Ascending aorta (tissue), 2 donors: ENCODE results near the gene RFNG. TPM values are rescaled to one million over a fixed set of nuclear protein-coding genes. Genes with fewer than 3 reads are reported as not detected.

Source experiments
- DNase-seq, 2 donors: peaks; one replicate each; pipeline ENCODE4 v3.0.0-alpha.2; 2019; ENCODE audit warnings: low spot score in 2 of 2
- H3K27ac ChIP-seq, 2 donors: fragments of 200-600 bp; sonication (generic); one replicate each; pipeline ENCODE4 v1.5.1; 2016 to 2017; ENCODE audit warnings: mild to moderate bottlenecking in 1 of 2
- H3K27me3 ChIP-seq: fragments of 200-600 bp; sonication (generic); one replicate; pipeline ENCODE4 v1.5.1; 2017
- H3K36me3 ChIP-seq, 2 donors: fragments of 200-600 bp; sonication (generic); one replicate each; pipeline ENCODE4 v1.5.1; 2016
- H3K4me1 ChIP-seq, 2 donors: fragments of 200-600 bp; sonication (generic); one replicate each; pipeline ENCODE4 v1.5.1; 2016 to 2017; ENCODE audit warnings: mild to moderate bottlenecking in 1 of 2
- H3K4me3 ChIP-seq, 2 donors: fragments of 200-600 bp; sonication (generic); one replicate each; pipeline ENCODE4 v1.5.1; 2016 to 2017; ENCODE audit warnings: mild to moderate bottlenecking in 1 of 2
- H3K9me3 ChIP-seq, 2 donors: fragments of 200-600 bp; sonication (generic); one replicate each; pipeline ENCODE4 v1.5.1; 2016
- CTCF ChIP-seq, 3 experiments: fragments of 200-600 bp in 2 of 3; fragments of 450-650 bp in 1 of 3; sonication (generic) in 2 of 3; IDR thresholded peaks; one replicate each; pipeline ENCODE4 v1.5.1; 2016 to 2019; ENCODE audit warnings: antibody characterized with exemption in 3 of 3, mild to moderate bottlenecking in 1 of 3, moderate library complexity in 1 of 3
- intact Hi-C: fragments of 100-400 bp; cut with DNase I; formaldehyde crosslinking; loops from one replicate; pipeline ENCODE4 v1.15.1; 2023
- total RNA-seq: library from RNA; depleted of rRNA; stranded (reverse); fragments of >200 nt; gene quantifications from one replicate; pipeline ENCODE4 v1.1.0, GENCODE V29; 2016

The RFNG gene
- total RNA-seq, 1 donor from 2014 or later, result 73.7 TPM

- Histone ChIP-seq H3K36me3 (no peaks in the 10 kb centered on the region), H3K27ac (peak overlapping the region; percentile 76 to 85), H3K4me1 (peaks cover 19 to 46% of the 10 kb centered on the region in 2 donors), H3K9me3 (no peaks in the 10 kb centered on the region), H3K27me3 (no peaks in the 10 kb centered on the region), H3K4me3 (no peak overlapping the region)
- TF ChIP-seq CTCF (IDR thresholded peaks at IDR 0.05), result no peak
- intact Hi-C loops, result loop anchor here (1.0 kb wide), 1 partner anchor 18 kb away; the partner anchor contains the start of gene CENPX
- no peak for DNase-seq
Observed at GRCh38 chr17:82004517-82005455, 46.8 kb downstream of the RFNG start.

DNA sequence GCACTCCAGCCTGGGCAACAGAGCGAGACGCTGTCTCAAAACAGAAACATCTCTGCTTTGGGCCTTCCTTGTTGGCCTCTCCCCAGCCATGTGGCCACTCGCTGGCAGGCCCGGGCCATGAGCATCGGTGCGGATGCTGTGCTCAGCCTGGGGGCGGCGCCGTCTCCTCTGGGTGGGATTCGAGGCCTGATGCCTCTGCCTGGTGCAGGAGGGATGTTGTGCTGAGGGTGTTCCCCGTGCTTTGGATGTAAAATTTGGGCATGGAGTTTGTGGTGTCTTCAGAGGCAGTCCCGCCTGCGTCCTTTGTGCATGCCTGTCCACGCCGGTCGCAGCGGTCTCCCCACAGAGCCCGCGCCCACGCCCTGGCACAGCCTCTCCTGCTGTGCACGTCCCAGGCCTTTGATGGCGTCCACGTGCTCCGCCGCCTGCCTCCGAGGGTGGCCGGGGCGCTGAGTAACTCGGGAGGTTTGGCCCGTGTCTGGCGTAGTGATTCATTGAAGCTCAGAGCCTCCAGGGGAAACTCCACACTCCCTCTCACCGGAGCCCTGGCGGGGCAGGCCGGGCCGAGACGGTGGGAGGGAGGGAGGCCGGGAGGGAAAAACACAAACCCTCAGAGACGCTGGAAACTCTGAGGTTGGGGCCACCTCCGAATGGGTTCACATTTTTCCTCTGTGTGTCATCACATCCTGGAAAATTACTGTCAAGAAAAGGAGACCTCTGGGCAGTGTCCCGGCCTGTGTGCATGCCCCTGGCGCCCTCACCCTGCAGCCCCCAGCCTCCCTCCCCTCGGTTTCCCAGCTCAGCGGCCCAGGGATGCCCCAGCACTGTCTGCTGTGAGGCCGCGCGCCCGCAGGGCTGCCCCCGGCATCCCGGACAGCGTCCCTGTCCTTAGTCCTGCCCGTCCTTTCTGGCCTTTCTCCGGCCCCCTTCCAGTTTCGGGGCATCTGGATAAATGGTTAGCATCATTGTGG is 47.9 kb downstream of the RFNG start:
- no peaks in the 10 kb centered on the region for H3K36me3 ChIP-seq
- no peaks in the 10 kb centered on the region for H3K9me3 ChIP-seq
- intact Hi-C loops, result loop anchor here (1.0 kb wide), 2 partner anchors 19 to 26 kb away; partner anchors contain the start of genes ASPSCR1 and CENPX
- peaks cover 19 to 46% of the 10 kb centered on the region in 2 donors for H3K4me1 ChIP-seq
- TF ChIP-seq CTCF (IDR thresholded peaks at IDR 0.05), result no peak
- H3K4me3 ChIP-seq, result peak overlapping the region in 1 of 2 donors; percentile 42
- DNase-seq, result peak; percentile 75 to 97
- peak overlapping the region; percentile 76 to 85 for H3K27ac ChIP-seq
- H3K27me3 ChIP-seq, result no peaks in the 10 kb centered on the region

DNA sequence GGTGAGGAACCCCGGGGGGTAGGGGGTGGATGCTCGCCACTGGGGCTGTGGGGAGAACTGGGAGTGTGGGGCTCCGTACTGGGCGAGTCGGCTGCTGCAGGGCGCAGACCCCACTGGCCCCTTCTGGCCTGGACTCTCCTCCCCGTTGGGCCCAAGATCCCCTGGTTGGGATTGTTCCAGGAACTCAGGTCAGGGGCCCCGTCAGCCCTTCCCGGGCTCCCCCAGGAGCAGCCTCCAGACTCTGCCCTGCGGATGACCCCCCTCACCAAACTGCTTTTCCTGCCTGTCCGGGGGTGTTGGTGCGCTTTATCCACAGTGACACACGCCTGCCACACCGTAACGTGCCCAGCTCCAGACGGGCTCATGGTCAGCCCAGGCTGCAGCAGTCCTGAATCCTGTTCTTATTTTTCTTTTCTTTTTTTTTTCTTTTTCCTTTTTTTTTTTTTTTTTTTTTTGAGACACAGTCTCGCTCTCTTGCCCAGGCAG is 50.0 kb downstream of the RFNG start:
- intact Hi-C loops, result no loop called here
- Histone ChIP-seq H3K4me1 (peaks cover 13 to 34% of the 10 kb centered on the region in 2 donors), H3K36me3 (peaks cover 7% of the 10 kb centered on the region in 2 donors), H3K27me3 (no peaks in the 10 kb centered on the region), H3K4me3 (no peak overlapping the region), H3K27ac (no peak overlapping the region), H3K9me3 (no peaks in the 10 kb centered on the region)
- no peak for TF ChIP-seq CTCF (IDR thresholded peaks at IDR 0.05)
- no peak for DNase-seq

DNA sequence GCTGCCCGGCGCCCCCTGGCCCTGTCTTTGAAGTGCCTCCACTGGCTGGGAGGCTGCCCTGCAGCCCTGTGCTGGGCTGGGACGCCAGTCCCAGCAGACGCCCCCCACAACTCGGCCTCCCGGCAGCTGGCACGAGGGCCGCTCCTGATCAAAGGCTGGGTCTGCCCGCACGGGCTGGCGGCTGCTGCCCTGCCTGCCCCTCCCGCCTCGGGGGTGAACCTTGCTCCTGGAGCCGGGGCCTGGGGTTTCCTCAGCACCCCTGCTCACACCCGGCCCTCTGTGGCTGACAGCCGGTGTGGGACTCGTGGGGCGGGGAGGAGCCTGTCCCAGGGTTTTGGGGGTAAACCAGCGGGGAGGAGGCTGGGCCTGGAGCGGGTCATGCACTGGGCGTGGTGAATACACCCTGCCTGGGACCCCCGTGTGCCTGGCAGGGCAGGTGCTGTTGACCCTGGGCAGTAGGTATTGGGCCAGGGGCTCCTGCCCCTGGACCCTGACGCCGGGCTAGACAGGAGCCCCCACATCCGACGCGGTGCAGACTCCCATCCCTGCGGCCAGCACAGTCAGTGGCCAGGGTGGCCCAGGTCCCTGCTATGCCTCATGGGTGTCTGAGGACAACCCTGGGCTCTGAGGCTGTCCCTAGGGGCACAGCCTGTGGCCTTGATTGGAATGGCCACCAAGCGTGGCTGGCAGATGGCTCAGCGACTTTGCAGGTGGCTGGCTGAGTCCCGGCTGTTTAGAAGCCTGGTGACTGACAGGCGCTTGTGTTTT is 50.6 kb downstream of the RFNG start:
- no peak for TF ChIP-seq CTCF (IDR thresholded peaks at IDR 0.05)
- intact Hi-C loops, result no loop called here
- no peak for DNase-seq

More for the DNA sequence above, 50.6 kb downstream of the RFNG start:
- H3K27me3 ChIP-seq, result no peaks in the 10 kb centered on the region
- no peak overlapping the region for H3K27ac ChIP-seq
- H3K4me1 ChIP-seq, result peaks cover 12 to 31% of the 10 kb centered on the region in 2 donors
- H3K36me3 ChIP-seq, result peaks cover 9 to 13% of the 10 kb centered on the region in 2 donors
- no peak overlapping the region for H3K4me3 ChIP-seq
- H3K9me3 ChIP-seq, result no peaks in the 10 kb centered on the region
